A172 (cell line): ENCODE data around the gene ACOX1. TPM values are rescaled to one million over a fixed set of nuclear protein-coding genes. Genes with fewer than 3 reads are reported as not detected.

Source experiments
- DNase-seq: peaks from one replicate; pipeline ENCODE4 v3.0.0-alpha.2; 2015; ENCODE audit warnings: low spot score
- total RNA-seq: library from RNA; depleted of rRNA; stranded (reverse); fragments of >200 nt; shearing (Covaris generic); gene quantifications from 2 replicates; pipeline ENCODE4 v1.2.3, GENCODE V29; 2014

ACOX1 gene
- total RNA-seq, 1 experiment from 2014 or later = 48.6 TPM

DNA sequence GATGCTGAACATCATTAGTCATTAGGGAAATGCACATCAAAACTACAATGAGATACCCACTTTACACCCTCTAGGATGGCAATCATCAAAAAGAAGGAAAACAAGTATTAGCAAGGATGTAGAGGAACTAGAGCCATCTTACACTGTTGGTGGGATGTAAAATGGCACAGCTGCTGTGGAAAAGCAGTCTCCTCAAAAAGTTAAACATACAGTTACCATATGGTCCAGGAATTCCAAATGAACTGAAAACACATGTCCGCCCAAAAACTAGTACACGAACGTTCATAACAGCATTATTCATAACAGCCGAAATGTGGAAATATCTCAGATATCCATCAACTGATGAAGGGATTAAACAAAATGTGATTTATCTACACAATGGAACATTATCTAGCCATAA lies 45.2 kb downstream of the ACOX1 start:
- no peak for DNase-seq

DNA sequence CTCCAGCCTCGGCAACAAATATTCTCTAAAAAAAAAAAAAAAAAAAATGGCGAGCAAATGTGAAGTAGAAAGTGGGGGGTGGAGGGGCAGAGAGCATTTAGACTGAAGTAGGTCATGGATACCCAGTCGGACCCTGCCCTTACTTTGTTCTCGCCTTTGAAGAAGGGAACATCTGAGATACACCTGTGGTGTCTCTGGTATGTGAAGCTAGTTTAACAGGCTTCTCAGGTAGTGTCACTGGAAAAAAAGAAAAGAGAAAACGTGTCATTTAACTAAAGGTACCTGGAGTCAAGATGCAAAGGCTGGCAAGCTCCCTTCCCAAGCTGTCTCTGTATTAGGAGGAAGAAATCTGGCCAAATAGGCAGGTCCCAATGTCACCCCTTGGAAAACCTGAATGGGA lies 46.1 kb downstream of the ACOX1 start:
- DNase-seq = no peak

GRCh38 chr17:75931062-75931461 lies 47.9 kb downstream of the ACOX1 start:
- DNase-seq = no peak

- no peak for DNase-seq
These were observed 51.6 kb downstream of the ACOX1 start for GRCh38 chr17:75927286-75927922.

- no peak for DNase-seq
These were observed 52.5 kb downstream of the ACOX1 start for GRCh38 chr17:75926456-75926855.

DNA sequence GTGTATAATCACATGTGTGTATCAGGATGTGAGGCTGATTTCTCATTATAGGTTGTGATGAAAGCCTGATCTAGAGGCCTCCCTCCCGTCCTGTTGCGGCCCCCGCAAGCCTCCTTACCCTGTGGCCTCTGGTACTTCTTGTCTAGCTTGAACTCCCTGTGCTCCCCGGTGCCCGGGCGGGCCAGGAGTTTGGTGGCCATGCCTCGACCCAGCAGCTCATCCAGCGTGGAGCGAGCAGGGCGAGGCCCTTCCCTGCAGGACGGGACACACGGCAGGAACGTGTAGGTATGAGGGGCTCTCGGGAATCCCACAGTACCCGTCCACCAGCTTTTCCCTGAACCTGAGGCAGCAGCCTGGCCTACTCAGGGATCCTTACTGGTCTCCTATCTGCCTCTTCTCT lies 53.1 kb downstream of the ACOX1 start:
- no peak for DNase-seq

- DNase-seq = no peak
These were observed 53.9 kb downstream of the ACOX1 start for GRCh38 chr17:75925103-75925502.

DNA sequence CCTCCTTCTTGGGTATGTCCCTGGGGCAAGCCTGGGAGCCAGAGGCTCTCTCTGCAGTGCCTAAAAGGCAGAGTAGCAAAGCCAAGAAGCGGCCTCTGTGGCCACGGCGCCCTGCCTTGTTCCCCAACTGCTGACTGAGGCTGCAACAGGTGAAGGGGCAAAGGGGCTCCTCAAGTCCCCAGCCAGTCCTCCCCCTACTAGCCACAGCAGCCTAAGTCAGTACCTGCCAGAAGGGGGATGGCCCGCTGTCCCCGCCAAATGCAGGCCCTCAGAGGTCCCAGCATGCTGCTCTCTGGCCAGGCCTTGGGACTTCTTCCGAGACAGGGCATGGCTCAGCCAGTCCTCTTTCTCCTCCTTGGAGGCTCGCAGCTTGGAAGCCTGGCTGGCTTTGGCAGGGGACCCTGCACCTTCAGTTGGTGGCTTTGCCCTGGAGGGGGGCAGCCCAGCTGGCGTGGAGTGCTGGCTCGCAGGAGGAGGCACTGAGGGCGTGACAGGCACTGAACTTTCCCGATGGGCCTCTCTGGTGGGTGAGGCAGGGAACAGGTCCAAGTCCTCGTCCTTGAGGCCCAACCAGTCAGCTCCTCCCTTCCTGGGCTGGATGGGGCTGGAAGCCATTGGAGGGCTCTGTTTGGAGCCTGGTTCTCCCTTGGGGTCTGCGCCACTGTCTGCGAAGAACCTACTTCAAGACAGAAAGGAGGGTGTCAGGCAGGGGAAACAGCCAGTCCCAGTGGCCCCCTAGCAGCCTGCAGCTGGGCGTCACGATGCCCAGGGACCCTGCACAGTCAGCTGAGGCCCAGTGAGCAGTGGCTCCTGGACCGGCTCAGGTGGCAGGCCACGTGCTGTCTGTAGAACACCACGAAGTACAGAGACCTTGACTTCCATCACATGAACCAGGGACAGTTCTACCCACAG lies 55.7 kb downstream of the ACOX1 start:
- DNase-seq = no peak

- no peak for DNase-seq
These were observed 56.6 kb downstream of the ACOX1 start for GRCh38 chr17:75922173-75922961.

DNA sequence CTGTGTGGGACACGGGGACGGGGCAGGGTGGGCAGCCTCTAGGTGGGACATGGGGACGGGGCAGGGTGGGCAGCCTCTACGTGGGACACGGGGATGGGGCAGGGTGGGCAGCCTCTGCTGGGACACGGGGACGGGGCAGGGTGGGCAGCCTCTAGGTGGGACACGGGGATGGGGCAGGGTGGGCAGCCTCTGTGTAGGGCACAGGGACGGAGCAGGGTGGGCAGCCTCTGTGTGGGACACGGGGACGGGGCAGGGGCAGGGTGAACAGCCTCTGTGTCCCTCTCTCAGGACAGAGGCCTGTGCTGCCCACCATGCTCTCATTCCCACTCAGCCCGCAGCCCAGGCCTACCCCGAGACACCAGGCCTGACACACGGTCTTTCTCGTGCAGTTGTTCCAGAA lies 57.4 kb downstream of the ACOX1 start:
- no peak for DNase-seq

DNA sequence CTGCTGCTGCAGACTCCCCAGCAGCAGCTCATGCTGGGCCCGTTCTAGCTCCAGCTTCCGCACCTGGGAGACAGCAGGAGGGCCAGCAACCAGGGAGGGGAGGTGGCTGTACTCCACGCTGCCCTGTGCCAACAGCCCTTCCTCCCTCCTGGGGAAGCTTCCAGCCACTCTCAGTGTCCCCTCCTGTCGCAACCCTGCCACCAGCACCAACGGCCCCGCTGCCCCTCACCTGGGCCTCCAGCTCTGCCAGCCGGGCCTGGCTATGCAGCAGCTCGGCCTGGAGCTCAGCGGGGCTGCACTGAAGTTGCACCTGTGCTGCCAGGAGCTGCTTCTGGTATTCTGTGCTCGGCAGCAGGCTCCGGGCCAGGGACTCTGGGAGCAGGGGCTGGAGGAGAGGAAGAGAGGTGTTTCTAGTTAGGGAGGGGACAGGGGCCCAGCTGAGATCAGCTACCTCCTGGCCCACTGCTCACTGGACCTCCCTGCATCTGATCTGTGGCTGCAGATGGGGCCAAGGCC lies 58.9 kb downstream of the ACOX1 start:
- no peak for DNase-seq

DNA sequence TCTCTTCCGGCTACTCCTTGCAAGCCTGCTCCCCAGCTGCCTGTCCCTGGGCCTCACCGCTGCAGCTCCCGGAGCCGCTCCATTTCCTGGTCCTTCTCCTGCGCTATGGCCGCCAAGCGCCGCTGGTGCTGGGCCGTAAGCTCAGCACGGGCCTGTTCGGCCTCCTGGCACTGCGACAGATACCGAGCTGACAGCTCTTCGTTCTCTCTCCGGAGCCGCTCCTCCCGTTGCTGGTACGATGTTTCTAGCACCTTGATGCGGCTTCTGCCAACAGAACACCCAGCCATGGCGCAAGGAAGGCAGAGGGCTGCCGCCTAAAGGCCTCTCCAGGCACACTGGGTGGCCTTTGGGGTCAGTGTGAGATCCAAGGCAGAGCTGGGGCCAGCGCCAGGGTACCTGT lies 59.4 kb downstream of the ACOX1 start:
- DNase-seq = no peak

GRCh38 chr17:75917917-75918445 lies 61.0 kb downstream of the ACOX1 start:
- DNase-seq = no peak

DNA sequence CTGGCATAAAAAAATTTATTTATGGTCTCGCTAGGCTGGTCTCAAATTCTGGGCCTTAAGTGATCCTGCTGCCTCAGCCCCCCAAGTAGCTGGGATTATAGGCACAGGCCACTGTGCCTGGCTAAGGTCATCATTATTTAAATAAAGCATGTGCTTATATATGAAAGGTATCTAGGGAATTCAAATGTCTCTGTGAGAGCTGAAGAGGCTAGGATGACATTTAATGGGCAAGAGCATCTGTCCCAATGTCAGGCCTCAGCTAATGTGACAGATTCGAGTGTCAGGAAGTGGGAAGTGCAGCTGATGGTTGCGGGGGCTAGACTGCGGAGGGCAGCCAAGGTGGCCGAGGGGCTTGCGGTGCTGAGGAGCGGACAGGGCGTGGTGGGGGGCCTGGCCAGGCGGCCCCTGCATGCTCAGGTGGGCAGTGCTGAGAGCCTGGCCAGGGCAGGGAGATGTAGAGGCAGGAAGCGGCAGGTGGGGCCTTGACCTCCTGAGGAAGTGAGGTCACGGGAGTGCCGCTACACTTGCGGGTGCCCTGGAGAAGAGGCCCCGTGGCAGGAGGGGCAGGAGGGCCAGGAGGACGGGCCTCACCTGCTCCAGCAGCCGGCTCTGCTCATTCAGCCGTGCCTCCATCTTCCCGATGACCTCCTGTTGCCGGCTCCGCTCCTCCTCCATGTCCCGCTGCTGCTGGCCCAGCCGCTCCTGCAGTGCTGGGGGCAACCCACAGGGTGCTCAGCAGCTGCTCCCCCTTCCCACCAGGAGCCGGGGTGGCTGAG lies 61.6 kb downstream of the ACOX1 start:
- DNase-seq = no peak

GRCh38 chr17:75915268-75915667 lies 63.7 kb downstream of the ACOX1 start:
- no peak for DNase-seq

DNA sequence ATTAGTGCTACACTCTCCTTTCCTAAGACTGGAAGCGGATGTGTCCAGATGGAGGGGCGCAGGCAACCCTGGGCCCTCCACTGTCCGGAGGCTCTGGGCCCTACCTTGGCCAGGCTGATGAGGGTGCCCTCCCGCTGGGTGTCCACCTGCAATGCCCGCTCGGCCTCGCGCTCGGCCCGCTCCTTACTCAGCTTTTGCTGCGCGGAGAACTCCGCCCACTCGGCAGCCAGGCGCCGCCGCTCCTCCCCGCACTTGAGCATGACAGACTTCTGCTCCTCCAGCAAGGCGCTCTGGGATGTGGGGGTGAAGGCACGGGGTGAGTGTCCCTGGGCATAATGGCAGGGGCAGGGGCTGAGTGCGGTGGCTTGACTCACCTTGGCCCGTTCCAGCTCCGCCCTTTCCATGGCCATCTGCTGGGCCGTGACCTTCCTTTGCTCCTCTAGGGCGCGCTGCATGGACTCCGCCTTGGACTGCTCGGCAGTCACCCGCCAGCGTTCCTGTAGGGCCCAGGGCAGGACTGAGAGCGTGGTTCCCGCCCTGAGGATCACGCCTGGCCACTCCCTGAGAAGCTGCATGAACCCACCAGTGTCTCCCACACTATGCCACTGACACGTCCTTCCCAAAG lies 64.2 kb downstream of the ACOX1 start:
- DNase-seq = no peak

GRCh38 chr17:75913537-75914210 lies 65.3 kb downstream of the ACOX1 start:
- DNase-seq = no peak

GRCh38 chr17:75910699-75911098 lies 68.3 kb downstream of the ACOX1 start:
- DNase-seq = no peak

- DNase-seq = no peak
These were observed 69.1 kb downstream of the ACOX1 start for GRCh38 chr17:75909812-75910274.
